Putamen (tissue), 1 donor: ENCODE results near the gene FAM170A.

ENCODE experiments used
- DNase-seq: peaks from one replicate; pipeline ENCODE4 v3.0.0-alpha.2; 2016; ENCODE audit warnings: low spot score

Gene FAM170A

GRCh38 chr5:119629339-119629738 is at the start of gene FAM170A:
TSS of gene FAM170A (plus strand) at chr5:119629558. CDS start at chr5:119629769, 211 bp downstream.
- no peak for DNase-seq

- no peak for DNase-seq
Measured at GRCh38 chr5:119582987-119583386, 46.4 kb upstream of the FAM170A start.

- DNase-seq = no peak
Measured at GRCh38 chr5:119583684-119584083, 45.7 kb upstream of the FAM170A start.

GRCh38 chr5:119596046-119596445 is 33.3 kb upstream of the FAM170A start:
- DNase-seq = peak; percentile 79

- no peak for DNase-seq
Measured at GRCh38 chr5:119597728-119598298, 31.5 kb upstream of the FAM170A start.

- DNase-seq = no peak
Measured at GRCh38 chr5:119613937-119614336, 15.4 kb upstream of the FAM170A start.

- no peak for DNase-seq
Measured at GRCh38 chr5:119614838-119615237, 14.5 kb upstream of the FAM170A start.

GRCh38 chr5:119626086-119626485 is 3.3 kb upstream of the FAM170A start:
- DNase-seq = no peak

- no peak for DNase-seq
Measured at GRCh38 chr5:119630752-119631440, 1.5 kb downstream of the FAM170A start.

GRCh38 chr5:119631660-119632059 is 2.3 kb downstream of the FAM170A start:
- DNase-seq = no peak

GRCh38 chr5:119651486-119651885 is 22.1 kb downstream of the FAM170A start:
- no peak for DNase-seq

GRCh38 chr5:119655061-119655460 is 25.7 kb downstream of the FAM170A start:
- DNase-seq = no peak

GRCh38 chr5:119656023-119656422 is 26.7 kb downstream of the FAM170A start:
- DNase-seq = no peak

GRCh38 chr5:119666542-119666941 is 37.2 kb downstream of the FAM170A start:
- DNase-seq = no peak

- DNase-seq = no peak
Measured at GRCh38 chr5:119678351-119679028, 49.1 kb downstream of the FAM170A start.

GRCh38 chr5:119680080-119680479 is 50.7 kb downstream of the FAM170A start:
- DNase-seq = no peak

GRCh38 chr5:119681734-119682133 is 52.4 kb downstream of the FAM170A start:
- no peak for DNase-seq

GRCh38 chr5:119682372-119682771 is 53.0 kb downstream of the FAM170A start:
- no peak for DNase-seq
